Measurements from ENCODE around the gene ANO10. TPM values are rescaled to one million over a fixed set of nuclear protein-coding genes. Genes with fewer than 3 reads are reported as not detected.

The ANO10 gene
- polyA plus RNA-seq, 2 donors = 17.7 to 19.8 TPM

DNA sequence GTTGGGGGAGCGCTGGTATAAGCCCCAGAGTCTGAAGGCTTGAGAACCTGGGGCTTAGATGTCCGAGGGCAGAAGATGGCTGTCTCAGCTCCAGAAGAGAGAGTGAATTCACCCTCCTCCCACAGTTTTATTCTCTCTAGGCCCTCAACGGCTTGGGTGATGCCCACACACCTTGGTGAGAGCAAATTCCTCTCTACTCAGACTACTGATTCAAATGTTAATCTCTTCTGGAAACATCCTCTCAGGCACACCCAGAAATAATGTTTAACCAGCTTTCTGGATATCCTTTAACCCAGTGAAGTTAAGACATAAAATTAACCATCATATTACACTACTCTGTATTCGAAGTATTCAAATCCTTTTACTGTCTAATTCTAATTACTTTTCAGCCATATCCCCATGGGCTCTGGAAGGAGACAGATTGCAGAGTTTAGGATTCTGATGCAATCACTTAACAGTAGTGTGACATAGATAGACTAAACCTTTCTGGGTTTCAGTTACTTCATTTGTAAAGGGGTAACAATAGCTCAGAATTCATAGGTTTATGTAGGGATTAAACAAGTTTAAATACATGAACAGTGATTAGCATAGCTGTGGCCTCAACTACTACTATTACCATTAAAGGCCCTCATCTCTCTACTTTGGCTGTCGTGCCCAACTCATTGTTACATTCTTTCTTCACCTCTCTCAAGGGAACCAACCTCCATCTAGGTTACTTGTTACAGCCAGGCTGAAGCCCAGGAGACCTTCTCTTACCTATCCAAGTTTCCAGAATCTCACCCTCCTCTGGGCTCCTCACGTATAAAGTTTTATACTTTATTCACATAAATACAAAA lies 25.7 kb upstream of the ANO10 start:
- WGBS, 2 donors = 73 to 76% methylated on average over 6 of the region's 6 CpGs
- Histone ChIP-seq H3K4me3 (ENCODE audit: low read depth in 1 of 2, low read length in 2 of 2) (no peak overlapping the region), H3K36me3 (ENCODE audit: control insufficient read depth in 2 of 2, insufficient read depth in 2 of 2, low read length in 1 of 2) (no peaks in the 10 kb centered on the region), H3K4me1 (ENCODE audit: control insufficient read depth in 2 of 2, insufficient read depth in 2 of 2, low read length in 1 of 2) (peaks cover 0 to 2% of the 10 kb centered on the region in 2 donors), H3K27ac (ENCODE audit: low read depth in 2 of 2, low read length in 1 of 2) (no peak overlapping the region), H3K27me3 (ENCODE audit: control insufficient read depth in 1 of 2, insufficient read depth in 2 of 2, low read length in 2 of 2) (no peaks in the 10 kb centered on the region), H3K9me3 (ENCODE audit: control insufficient read depth in 2 of 2, insufficient read depth in 1 of 2, low read depth in 1 of 2, low read length in 1 of 2) (no peaks in the 10 kb centered on the region)

DNA sequence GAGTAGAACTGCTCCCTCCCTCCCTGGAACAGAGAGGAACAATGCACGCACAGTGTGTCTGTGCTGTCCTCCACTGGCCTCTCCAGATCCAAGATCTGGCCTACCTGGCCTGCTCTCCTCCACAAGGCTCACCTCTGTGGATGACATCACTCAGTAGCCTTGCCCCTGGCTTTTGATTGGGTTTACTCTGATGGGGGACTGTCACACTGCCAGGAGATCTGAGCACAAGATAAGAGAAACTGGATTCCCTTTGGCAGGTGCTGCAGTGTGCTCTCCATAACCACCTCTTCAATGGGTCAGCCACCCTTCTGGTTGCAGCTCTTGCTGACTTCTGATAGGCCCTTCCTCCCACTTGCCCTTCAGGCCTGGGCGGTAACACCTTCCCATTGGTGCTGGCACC lies 22.6 kb upstream of the ANO10 start:
- no peak overlapping the region for H3K4me3 ChIP-seq (ENCODE audit: low read depth in 1 of 2, low read length in 2 of 2)
- H3K9me3 ChIP-seq (ENCODE audit: control insufficient read depth in 2 of 2, insufficient read depth in 1 of 2, low read depth in 1 of 2, low read length in 1 of 2) = no peaks in the 10 kb centered on the region
- no peaks in the 10 kb centered on the region for H3K4me1 ChIP-seq (ENCODE audit: control insufficient read depth in 2 of 2, insufficient read depth in 2 of 2, low read length in 1 of 2)
- H3K36me3 ChIP-seq (ENCODE audit: control insufficient read depth in 2 of 2, insufficient read depth in 2 of 2, low read length in 1 of 2) = no peaks in the 10 kb centered on the region
- no peaks in the 10 kb centered on the region for H3K27me3 ChIP-seq (ENCODE audit: control insufficient read depth in 1 of 2, insufficient read depth in 2 of 2, low read length in 2 of 2)
- WGBS, 2 donors = 94 to 98% methylated on average over 2 of the region's 2 CpGs
- H3K27ac ChIP-seq (ENCODE audit: low read depth in 2 of 2, low read length in 1 of 2) = no peak overlapping the region

DNA sequence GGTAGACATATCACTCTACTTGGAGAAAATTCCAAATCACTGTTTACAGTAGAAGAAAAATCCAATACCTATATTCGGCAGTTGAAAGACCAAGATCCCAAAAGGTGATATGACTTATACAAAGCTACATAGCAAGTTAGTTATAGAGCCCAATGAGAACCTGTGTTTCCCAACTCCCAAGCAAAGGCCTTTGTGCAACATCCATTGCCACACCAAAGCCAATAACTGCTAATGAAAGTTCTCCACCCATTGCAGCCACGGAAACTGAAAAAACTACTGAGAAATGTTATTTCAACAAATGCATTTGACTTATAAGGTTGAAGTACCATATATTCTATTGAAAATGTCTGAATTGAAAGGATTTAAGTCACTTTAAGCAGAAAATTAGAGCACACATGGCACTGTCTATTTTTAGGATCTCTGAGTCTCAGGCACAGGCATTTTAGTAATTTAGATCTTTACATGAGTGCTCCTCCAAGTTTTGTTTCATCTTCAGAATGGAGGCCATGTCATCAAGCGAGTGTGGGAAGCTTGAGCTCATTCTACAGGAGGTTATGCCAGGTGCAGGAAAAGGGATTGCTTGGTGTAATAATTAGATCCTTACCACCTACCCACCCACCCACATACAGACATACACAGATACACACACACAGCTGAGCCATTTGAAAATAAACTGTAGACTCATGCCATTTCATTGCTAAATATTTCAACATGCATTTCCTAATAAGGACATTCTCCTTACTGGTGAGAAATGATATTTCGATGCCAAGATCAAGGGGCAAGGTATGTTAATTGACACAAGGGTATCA lies 19.7 kb upstream of the ANO10 start:
- Histone ChIP-seq H3K4me1 (ENCODE audit: control insufficient read depth in 2 of 2, insufficient read depth in 2 of 2, low read length in 1 of 2) (peaks cover 0 to 2% of the 10 kb centered on the region in 2 donors), H3K27ac (ENCODE audit: low read depth in 2 of 2, low read length in 1 of 2) (no peak overlapping the region)
- WGBS, 2 donors = 78 to 80% methylated on average over 4 of the region's 4 CpGs

DNA sequence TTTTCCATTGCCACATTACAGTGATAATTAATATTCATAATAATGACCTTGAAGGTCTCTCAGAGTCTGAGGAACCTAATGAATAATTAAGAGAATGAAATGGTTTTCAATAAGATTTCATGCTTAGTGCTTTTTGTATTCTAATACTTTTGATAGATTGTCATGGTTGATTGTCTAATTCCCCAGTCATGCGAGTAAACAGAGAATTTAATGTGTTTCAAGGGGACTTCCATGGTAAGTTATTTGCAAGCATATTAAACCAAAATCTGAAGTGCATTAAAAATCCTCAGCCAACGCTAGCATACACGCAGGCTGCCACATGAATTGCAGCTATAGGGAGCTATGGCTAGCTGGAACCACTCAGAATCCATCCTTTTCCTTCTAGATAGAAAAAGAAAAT lies 18.9 kb upstream of the ANO10 start:
- 92 to 96% methylated on average over 3 of the region's 3 CpGs for WGBS, 2 donors
- no peaks in the 10 kb centered on the region for H3K9me3 ChIP-seq (ENCODE audit: control insufficient read depth in 2 of 2, insufficient read depth in 1 of 2, low read depth in 1 of 2, low read length in 1 of 2)
- H3K27me3 ChIP-seq (ENCODE audit: control insufficient read depth in 1 of 2, insufficient read depth in 2 of 2, low read length in 2 of 2) = no peaks in the 10 kb centered on the region
- peaks cover 0 to 2% of the 10 kb centered on the region in 2 donors for H3K4me1 ChIP-seq (ENCODE audit: control insufficient read depth in 2 of 2, insufficient read depth in 2 of 2, low read length in 1 of 2)
- H3K4me3 ChIP-seq (ENCODE audit: low read depth in 1 of 2, low read length in 2 of 2) = no peak overlapping the region
- no peaks in the 10 kb centered on the region for H3K36me3 ChIP-seq (ENCODE audit: control insufficient read depth in 2 of 2, insufficient read depth in 2 of 2, low read length in 1 of 2)
- H3K27ac ChIP-seq (ENCODE audit: low read depth in 2 of 2, low read length in 1 of 2) = no peak overlapping the region

More for the DNA sequence above, 19.7 kb upstream of the ANO10 start:
- no peaks in the 10 kb centered on the region for H3K9me3 ChIP-seq (ENCODE audit: control insufficient read depth in 2 of 2, insufficient read depth in 1 of 2, low read depth in 1 of 2, low read length in 1 of 2)
- no peak overlapping the region for H3K4me3 ChIP-seq (ENCODE audit: low read depth in 1 of 2, low read length in 2 of 2)
- H3K27me3 ChIP-seq (ENCODE audit: control insufficient read depth in 1 of 2, insufficient read depth in 2 of 2, low read length in 2 of 2) = no peaks in the 10 kb centered on the region
- H3K36me3 ChIP-seq (ENCODE audit: control insufficient read depth in 2 of 2, insufficient read depth in 2 of 2, low read length in 1 of 2) = no peaks in the 10 kb centered on the region

DNA sequence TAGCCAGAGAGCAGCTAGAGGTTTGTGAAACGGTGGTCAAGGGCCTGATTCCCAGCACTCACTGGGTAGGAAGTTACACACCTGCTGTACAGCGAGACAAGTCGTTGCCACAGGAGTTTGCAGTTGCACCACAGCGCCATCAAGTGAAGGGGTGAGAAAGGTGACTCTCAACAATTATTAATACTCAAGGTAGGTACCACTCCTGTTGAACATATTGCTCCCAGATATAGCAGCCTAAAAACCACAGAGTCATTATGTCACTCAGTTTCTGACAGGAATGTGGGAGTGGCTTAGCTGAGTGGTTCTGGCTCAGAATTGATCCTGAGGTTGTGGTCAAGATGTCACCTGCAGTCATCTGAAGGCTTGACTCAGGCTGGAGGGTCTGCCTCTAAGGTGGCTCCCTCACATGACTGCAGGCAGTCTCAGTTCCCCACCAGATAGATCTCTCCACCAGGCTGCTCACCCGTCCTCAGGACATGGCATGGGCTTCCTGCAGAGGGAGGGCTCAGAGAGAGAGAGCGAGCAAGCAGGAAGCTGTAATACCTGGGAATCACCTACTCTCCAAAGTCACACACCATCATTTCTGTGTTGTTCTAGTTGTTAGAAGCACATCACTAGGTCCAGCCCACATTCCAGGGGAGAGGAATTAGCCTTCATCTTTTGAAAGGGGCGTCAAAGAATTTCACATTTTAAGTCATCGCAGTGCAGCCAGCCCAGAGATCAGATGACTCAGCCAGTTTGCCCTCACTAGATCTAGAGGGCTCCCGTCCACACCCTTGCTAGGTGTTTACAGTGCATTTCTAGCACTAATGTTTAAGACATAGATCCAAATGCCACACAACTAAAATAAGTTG lies 17.0 kb upstream of the ANO10 start:
- Histone ChIP-seq H3K4me3 (ENCODE audit: low read depth in 1 of 2, low read length in 2 of 2) (no peak overlapping the region), H3K36me3 (ENCODE audit: control insufficient read depth in 2 of 2, insufficient read depth in 2 of 2, low read length in 1 of 2) (no peaks in the 10 kb centered on the region), H3K9me3 (ENCODE audit: control insufficient read depth in 2 of 2, insufficient read depth in 1 of 2, low read depth in 1 of 2, low read length in 1 of 2) (no peaks in the 10 kb centered on the region), H3K27ac (ENCODE audit: low read depth in 2 of 2, low read length in 1 of 2) (no peak overlapping the region), H3K4me1 (ENCODE audit: control insufficient read depth in 2 of 2, insufficient read depth in 2 of 2, low read length in 1 of 2) (peaks cover 0 to 2% of the 10 kb centered on the region in 2 donors), H3K27me3 (ENCODE audit: control insufficient read depth in 1 of 2, insufficient read depth in 2 of 2, low read length in 2 of 2) (no peaks in the 10 kb centered on the region)
- WGBS, 2 donors = 48 to 54% methylated on average over 9 of the region's 9 CpGs

GRCh38 chr3:43637702-43638101 lies 15.9 kb upstream of the ANO10 start:
- 77 to 82% methylated on average over 3 of the region's 3 CpGs for WGBS, 2 donors
- Histone ChIP-seq H3K27ac (ENCODE audit: low read depth in 2 of 2, low read length in 1 of 2) (no peak overlapping the region), H3K4me3 (ENCODE audit: low read depth in 1 of 2, low read length in 2 of 2) (no peak overlapping the region), H3K27me3 (ENCODE audit: control insufficient read depth in 1 of 2, insufficient read depth in 2 of 2, low read length in 2 of 2) (no peaks in the 10 kb centered on the region), H3K4me1 (ENCODE audit: control insufficient read depth in 2 of 2, insufficient read depth in 2 of 2, low read length in 1 of 2) (peaks cover 0 to 2% of the 10 kb centered on the region in 2 donors), H3K36me3 (ENCODE audit: control insufficient read depth in 2 of 2, insufficient read depth in 2 of 2, low read length in 1 of 2) (no peaks in the 10 kb centered on the region), H3K9me3 (ENCODE audit: control insufficient read depth in 2 of 2, insufficient read depth in 1 of 2, low read depth in 1 of 2, low read length in 1 of 2) (no peaks in the 10 kb centered on the region)

- H3K9me3 ChIP-seq (ENCODE audit: control insufficient read depth in 2 of 2, insufficient read depth in 1 of 2, low read depth in 1 of 2, low read length in 1 of 2) = no peaks in the 10 kb centered on the region
- no peaks in the 10 kb centered on the region for H3K27me3 ChIP-seq (ENCODE audit: control insufficient read depth in 1 of 2, insufficient read depth in 2 of 2, low read length in 2 of 2)
- no peak overlapping the region for H3K4me3 ChIP-seq (ENCODE audit: low read depth in 1 of 2, low read length in 2 of 2)
- no peaks in the 10 kb centered on the region for H3K4me1 ChIP-seq (ENCODE audit: control insufficient read depth in 2 of 2, insufficient read depth in 2 of 2, low read length in 1 of 2)
- WGBS, 2 donors = 81 to 82% methylated on average over 7 of the region's 7 CpGs
- H3K27ac ChIP-seq (ENCODE audit: low read depth in 2 of 2, low read length in 1 of 2) = no peak overlapping the region
- no peaks in the 10 kb centered on the region for H3K36me3 ChIP-seq (ENCODE audit: control insufficient read depth in 2 of 2, insufficient read depth in 2 of 2, low read length in 1 of 2)
These were observed 11.2 kb upstream of the ANO10 start for GRCh38 chr3:43632986-43633385.

DNA sequence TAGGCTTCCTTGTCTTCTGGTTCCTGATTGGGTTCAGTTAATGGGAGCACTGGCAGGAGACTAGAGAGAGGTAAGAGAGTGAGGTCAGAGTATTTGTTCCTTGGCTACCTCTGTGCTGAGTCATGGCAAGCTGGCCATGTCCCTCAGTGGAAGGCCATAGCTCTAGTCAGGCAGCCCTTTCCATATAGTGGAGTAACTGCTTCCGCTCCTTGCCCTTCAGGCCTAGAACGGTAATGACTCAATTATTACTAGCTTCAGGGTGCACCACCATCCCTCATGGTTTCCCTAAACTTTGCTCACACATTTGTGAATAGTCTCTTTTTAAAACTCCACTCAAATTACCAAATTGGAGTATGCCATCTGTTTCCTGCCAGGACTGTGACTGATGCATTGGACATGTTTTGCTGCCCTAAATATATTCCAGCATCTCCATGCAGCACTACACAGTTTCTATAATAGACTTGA lies 10.5 kb upstream of the ANO10 start:
- Histone ChIP-seq H3K4me3 (ENCODE audit: low read depth in 1 of 2, low read length in 2 of 2) (no peak overlapping the region), H3K4me1 (ENCODE audit: control insufficient read depth in 2 of 2, insufficient read depth in 2 of 2, low read length in 1 of 2) (no peaks in the 10 kb centered on the region), H3K36me3 (ENCODE audit: control insufficient read depth in 2 of 2, insufficient read depth in 2 of 2, low read length in 1 of 2) (no peaks in the 10 kb centered on the region), H3K27ac (ENCODE audit: low read depth in 2 of 2, low read length in 1 of 2) (no peak overlapping the region), H3K27me3 (ENCODE audit: control insufficient read depth in 1 of 2, insufficient read depth in 2 of 2, low read length in 2 of 2) (no peaks in the 10 kb centered on the region), H3K9me3 (ENCODE audit: control insufficient read depth in 2 of 2, insufficient read depth in 1 of 2, low read depth in 1 of 2, low read length in 1 of 2) (no peaks in the 10 kb centered on the region)
- WGBS, 2 donors = 88 to 96% methylated on average over 2 of the region's 2 CpGs

GRCh38 chr3:43629741-43630140 lies 7.9 kb upstream of the ANO10 start:
- Histone ChIP-seq H3K4me1 (ENCODE audit: control insufficient read depth in 2 of 2, insufficient read depth in 2 of 2, low read length in 1 of 2) (no peaks in the 10 kb centered on the region), H3K36me3 (ENCODE audit: control insufficient read depth in 2 of 2, insufficient read depth in 2 of 2, low read length in 1 of 2) (no peaks in the 10 kb centered on the region), H3K4me3 (ENCODE audit: low read depth in 1 of 2, low read length in 2 of 2) (no peak overlapping the region), H3K27ac (ENCODE audit: low read depth in 2 of 2, low read length in 1 of 2) (no peak overlapping the region), H3K27me3 (ENCODE audit: control insufficient read depth in 1 of 2, insufficient read depth in 2 of 2, low read length in 2 of 2) (no peaks in the 10 kb centered on the region), H3K9me3 (ENCODE audit: control insufficient read depth in 2 of 2, insufficient read depth in 1 of 2, low read depth in 1 of 2, low read length in 1 of 2) (no peaks in the 10 kb centered on the region)
- WGBS, 2 donors = 94 to 95% methylated on average over 1 of the region's 1 CpG

Measured in esophagus (tissue), 2 donors.